SK-MEL-5 (cell line): ENCODE measurements around the gene NFE2L3. TPM values are rescaled to one million over a fixed set of nuclear protein-coding genes. Genes with fewer than 3 reads are reported as not detected.
A peak's percentile ranks its signal among the peaks of the same experiment; 100 is the strongest.

Source experiments
- DNase-seq: peaks from one replicate; pipeline ENCODE4 v3.0.0-alpha.2; 2016; ENCODE audit warnings: low read depth, low spot score
- in situ Hi-C: cut with HindIII; loops from 2 replicates; pipeline ENCODE4 v1.10.0; 2016; ENCODE audit warnings: low sequenced_read_pairs, high pct_unique_total_duplicates, low pct_unique_long_range_greater_than_20kb
- total RNA-seq: library from RNA; depleted of rRNA; stranded (reverse); fragments of >200 nt; shearing (Covaris generic); gene quantifications from 2 replicates; pipeline ENCODE4 v1.2.3, GENCODE V29; 2014; rRNA removed

Gene NFE2L3
- total RNA-seq, 1 experiment from 2014 or later: 9.3 TPM

GRCh38 chr7:26201247-26202018 lies 49.4 kb downstream of the NFE2L3 start, which contains the start of gene CBX3:
TSS of gene CBX3 (plus strand) at chr7:26201745. CDS start at chr7:26202999, 1,254 bp downstream.
- in situ Hi-C loops: no loop called here
- DNase-seq: peak; percentile 86

- peak; percentile 64 for DNase-seq
- in situ Hi-C loops: no loop called here
Observed at GRCh38 chr7:26202019-26202990, 50.3 kb downstream of the NFE2L3 start.

GRCh38 chr7:26203016-26203415 lies 51.0 kb downstream of the NFE2L3 start:
- no peak for DNase-seq
- in situ Hi-C loops: no loop called here

- in situ Hi-C loops: no loop called here
- DNase-seq: peak; percentile 80
Observed at GRCh38 chr7:26208040-26208439, 56.0 kb downstream of the NFE2L3 start.

- in situ Hi-C loops: no loop called here
- no peak for DNase-seq
Observed at GRCh38 chr7:26212921-26213718, 61.1 kb downstream of the NFE2L3 start.

GRCh38 chr7:26213807-26214515 lies 62.0 kb downstream of the NFE2L3 start:
- in situ Hi-C loops: no loop called here

GRCh38 chr7:26216049-26216448 lies 64.1 kb downstream of the NFE2L3 start:
- DNase-seq: no peak
- in situ Hi-C loops: no loop called here

More at GRCh38 chr7:26213807-26214515, 62.0 kb downstream of the NFE2L3 start:
- DNase-seq: no peak

- no peak for DNase-seq
- in situ Hi-C loops: no loop called here
Observed at GRCh38 chr7:26224359-26224758, 72.4 kb downstream of the NFE2L3 start.

- no peak for DNase-seq
- in situ Hi-C loops: no loop called here
Observed at GRCh38 chr7:26227987-26228386, 76.0 kb downstream of the NFE2L3 start.

- DNase-seq: peak; percentile 26
- in situ Hi-C loops: no loop called here
Observed at GRCh38 chr7:26233902-26234511, 82.0 kb downstream of the NFE2L3 start.

Other genes with a start within 250 kb of the NFE2L3 start
- gene HNRNPA2B1, start 48.5 kb downstream of the NFE2L3 start, total RNA-seq: 201 and 235 TPM in 2 replicates
- gene CBX3, start 49.5 kb downstream of the NFE2L3 start, total RNA-seq: 484 and 490 TPM in 2 replicates
- 203 and 210 TPM in 2 replicates for gene SNX10, start 139.7 kb downstream of the NFE2L3 start, total RNA-seq